ENCODE measurements around the gene DTHD1.

DNA sequence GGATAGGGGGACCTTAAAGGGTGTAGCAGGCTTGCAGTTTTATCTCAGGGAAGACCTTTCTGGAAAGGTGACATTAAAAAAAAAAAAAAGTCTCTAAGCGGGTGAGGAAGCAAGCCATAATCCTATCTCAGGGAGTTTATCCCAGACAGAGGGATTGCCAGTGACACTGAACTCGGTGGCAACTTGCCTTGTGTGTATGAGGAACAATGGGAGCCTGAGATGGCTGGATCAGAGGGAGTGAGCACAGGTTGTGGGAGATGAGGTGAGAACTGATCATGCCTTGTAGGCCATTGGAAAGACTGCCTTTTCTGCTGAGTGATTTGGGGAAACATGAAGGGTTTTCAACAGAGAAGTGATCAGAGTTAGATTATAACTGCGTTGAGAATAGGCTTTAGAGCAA is 31.1 kb downstream of the DTHD1 start:
- TF ChIP-seq JUND (IDR thresholded peaks at IDR 0.05) (no peak), FOXM1 (IDR thresholded peaks at IDR 0.05; ENCODE audit: low read depth) (no peak), RAD21 (IDR thresholded peaks at IDR 0.05; ENCODE audit: low read length) (no peak), YY1 (IDR thresholded peaks at IDR 0.05; ENCODE audit: low read depth) (no peak), RFX5 (IDR thresholded peaks at IDR 0.05; ENCODE audit: low read length) (no peak), MXI1 (IDR thresholded peaks at IDR 0.05; ENCODE audit: low read depth, low read length) (no peak), POLR2AphosphoS5 (IDR thresholded peaks at IDR 0.05; ENCODE audit: low read depth, low read length) (no peak)
- TF ChIP-seq, protein P1, sequence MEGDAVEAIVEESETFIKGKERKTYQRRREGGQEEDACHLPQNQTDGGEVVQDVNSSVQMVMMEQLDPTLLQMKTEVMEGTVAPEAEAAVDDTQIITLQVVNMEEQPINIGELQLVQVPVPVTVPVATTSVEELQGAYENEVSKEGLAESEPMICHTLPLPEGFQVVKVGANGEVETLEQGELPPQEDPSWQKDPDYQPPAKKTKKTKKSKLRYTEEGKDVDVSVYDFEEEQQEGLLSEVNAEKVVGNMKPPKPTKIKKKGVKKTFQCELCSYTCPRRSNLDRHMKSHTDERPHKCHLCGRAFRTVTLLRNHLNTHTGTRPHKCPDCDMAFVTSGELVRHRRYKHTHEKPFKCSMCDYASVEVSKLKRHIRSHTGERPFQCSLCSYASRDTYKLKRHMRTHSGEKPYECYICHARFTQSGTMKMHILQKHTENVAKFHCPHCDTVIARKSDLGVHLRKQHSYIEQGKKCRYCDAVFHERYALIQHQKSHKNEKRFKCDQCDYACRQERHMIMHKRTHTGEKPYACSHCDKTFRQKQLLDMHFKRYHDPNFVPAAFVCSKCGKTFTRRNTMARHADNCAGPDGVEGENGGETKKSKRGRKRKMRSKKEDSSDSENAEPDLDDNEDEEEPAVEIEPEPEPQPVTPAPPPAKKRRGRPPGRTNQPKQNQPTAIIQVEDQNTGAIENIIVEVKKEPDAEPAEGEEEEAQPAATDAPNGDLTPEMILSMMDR (IDR thresholded peaks at IDR 0.05): no peak
- TF ChIP-seq, protein P2, sequence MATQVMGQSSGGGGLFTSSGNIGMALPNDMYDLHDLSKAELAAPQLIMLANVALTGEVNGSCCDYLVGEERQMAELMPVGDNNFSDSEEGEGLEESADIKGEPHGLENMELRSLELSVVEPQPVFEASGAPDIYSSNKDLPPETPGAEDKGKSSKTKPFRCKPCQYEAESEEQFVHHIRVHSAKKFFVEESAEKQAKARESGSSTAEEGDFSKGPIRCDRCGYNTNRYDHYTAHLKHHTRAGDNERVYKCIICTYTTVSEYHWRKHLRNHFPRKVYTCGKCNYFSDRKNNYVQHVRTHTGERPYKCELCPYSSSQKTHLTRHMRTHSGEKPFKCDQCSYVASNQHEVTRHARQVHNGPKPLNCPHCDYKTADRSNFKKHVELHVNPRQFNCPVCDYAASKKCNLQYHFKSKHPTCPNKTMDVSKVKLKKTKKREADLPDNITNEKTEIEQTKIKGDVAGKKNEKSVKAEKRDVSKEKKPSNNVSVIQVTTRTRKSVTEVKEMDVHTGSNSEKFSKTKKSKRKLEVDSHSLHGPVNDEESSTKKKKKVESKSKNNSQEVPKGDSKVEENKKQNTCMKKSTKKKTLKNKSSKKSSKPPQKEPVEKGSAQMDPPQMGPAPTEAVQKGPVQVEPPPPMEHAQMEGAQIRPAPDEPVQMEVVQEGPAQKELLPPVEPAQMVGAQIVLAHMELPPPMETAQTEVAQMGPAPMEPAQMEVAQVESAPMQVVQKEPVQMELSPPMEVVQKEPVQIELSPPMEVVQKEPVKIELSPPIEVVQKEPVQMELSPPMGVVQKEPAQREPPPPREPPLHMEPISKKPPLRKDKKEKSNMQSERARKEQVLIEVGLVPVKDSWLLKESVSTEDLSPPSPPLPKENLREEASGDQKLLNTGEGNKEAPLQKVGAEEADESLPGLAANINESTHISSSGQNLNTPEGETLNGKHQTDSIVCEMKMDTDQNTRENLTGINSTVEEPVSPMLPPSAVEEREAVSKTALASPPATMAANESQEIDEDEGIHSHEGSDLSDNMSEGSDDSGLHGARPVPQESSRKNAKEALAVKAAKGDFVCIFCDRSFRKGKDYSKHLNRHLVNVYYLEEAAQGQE (IDR thresholded peaks at IDR 0.05; ENCODE audit: low read depth, low read length): no peak
- TF ChIP-seq, protein P3, sequence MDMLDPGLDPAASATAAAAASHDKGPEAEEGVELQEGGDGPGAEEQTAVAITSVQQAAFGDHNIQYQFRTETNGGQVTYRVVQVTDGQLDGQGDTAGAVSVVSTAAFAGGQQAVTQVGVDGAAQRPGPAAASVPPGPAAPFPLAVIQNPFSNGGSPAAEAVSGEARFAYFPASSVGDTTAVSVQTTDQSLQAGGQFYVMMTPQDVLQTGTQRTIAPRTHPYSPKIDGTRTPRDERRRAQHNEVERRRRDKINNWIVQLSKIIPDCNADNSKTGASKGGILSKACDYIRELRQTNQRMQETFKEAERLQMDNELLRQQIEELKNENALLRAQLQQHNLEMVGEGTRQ (IDR thresholded peaks at IDR 0.05; ENCODE audit: borderline replicate concordance, low read depth, low read length): no peak

Measured in SK-N-SH (cell line).